Cardiac septum (tissue), 1 donor: ENCODE data around the gene PRDM5. TPM values are rescaled to one million over a fixed set of nuclear protein-coding genes. Genes with fewer than 3 reads are reported as not detected.
"Not testable (repeated sequence)": the region's sequence is repeated elsewhere in the genome, so short reads cannot be mapped to it uniquely, and the experiment has no call there.

Experiments used
- DNase-seq: peaks from one replicate; pipeline ENCODE4 v3.0.0-alpha.2; 2020; ENCODE audit warnings: low spot score
- intact Hi-C: fragments of 100-400 bp; cut with DNase I; formaldehyde crosslinking; loops from one replicate; pipeline ENCODE4 v1.14.0; 2022
- total RNA-seq: library from RNA; stranded (reverse); fragmentation: NEBNext Ultra II Directional; extraction: Animal tissue kit (Norgen Biotek cat#: 25700); gene quantifications from one replicate; pipeline ENCODE4 v1.2.1, GENCODE V29; 2021
- donor health status: DM: no; HTN: no; CAD: no.

The PRDM5 gene
- total RNA-seq, 1 donor from 2014 or later: 24.3 TPM

DNA sequence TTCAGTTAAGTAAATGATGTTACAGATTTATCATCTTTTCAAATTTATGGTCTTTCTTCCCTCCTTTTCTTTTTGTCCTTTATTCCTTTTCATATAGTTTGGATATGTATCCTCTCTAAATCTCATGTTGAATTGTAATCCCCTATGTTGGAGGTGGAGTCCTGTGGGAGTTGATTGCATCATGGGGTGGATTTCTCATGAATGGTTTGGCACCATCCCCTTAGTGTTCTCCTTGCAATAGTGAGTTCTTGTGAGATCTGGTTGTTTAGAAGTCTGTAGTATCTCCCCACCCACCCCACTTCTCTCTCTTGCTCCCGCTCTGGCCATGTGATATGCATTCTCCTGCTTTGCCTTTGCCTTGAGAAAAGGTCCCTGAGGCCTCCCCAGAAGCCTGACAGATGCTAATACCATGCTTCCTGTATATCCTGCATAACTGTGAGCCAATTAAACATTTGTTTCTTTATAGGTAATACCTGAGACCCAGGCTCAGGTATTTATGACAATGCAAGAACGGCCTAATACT is 236.7 kb downstream of the PRDM5 start:
- intact Hi-C loops: no loop called here
- DNase-seq: no peak

GRCh38 chr4:120683897-120684540 is 238.5 kb downstream of the PRDM5 start:
- DNase-seq: no peak
- intact Hi-C loops: no loop called here

- intact Hi-C loops: no loop called here
Measured at GRCh38 chr4:120682981-120683380, 239.5 kb downstream of the PRDM5 start.

DNA sequence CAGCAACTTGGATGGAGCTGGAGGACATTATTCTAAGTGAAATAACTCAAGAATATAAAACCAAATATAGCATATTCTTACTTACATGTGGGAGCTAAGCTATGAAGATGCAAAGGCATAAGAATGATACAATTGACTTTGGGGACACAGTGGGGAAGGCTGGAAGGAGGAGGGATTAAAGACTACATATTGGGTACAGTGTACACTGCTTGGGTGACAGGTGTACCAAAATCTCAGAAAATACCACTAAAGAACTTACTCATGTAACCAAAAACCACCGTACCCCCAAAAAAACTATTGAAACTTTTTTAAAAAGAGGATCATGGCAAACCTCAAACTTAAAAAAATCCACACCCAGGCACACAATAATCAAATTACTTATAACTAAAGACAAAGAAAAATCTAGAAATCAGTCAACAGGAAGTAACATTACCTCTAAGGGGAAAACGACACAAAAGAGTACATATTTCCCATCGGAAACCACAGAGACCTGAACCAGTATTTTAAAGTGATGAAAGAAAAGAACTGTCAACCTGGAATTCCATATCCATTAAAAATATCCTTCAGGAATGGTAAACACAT is 241.8 kb downstream of the PRDM5 start:
- DNase-seq: no peak
- intact Hi-C loops: no loop called here

More at GRCh38 chr4:120682981-120683380, 239.5 kb downstream of the PRDM5 start:
- no peak for DNase-seq

DNA sequence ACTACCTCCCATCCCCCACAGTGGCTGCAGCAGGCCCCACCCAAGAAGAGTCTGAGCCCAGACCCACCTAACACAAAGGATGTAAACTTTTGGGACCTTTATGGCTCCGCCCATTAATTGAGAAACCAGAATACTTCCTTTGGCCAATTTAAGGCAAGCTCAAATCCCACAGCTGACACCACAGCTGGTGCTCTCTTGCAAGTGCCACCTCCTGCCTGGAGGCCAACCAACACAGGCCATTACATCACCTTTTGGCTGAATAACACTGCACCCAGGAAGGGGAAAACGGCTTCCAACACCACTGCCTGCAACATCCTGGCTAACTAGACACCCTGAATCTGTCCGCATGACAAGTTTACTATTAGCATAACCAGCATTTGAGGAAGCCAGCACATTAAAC is 248.8 kb downstream of the PRDM5 start:
- no peak for DNase-seq
- intact Hi-C loops: no loop called here

DNA sequence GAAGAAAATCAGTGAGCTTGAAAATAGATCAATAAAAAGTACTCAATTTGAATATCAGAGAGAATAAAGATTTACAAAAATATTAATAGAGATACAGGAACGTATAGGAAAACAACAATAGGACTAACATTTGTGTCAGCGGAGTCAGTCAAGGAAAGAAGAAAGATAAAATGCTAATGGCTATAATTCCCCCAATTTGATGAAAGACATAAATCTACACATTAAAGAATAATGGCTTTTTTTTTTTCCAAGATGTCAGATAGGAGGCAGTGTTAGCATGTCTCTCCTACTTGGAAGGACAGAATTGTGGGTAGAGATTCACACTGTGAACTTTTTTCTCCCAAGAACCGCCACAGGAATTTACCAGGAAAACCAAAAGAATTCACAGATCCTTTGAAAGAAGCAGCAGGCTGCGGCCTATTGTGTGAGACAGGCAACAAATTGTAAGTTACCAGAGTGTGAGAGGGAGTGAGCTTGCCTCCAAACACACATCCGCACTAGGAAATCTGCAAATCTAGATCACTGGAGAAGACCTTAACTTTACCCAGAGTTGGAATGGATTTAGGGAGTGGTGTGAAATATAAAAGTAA is 249.9 kb downstream of the PRDM5 start:
- DNase-seq: no peak
- intact Hi-C loops: no loop called here

GRCh38 chr4:120672076-120672475 is 250.4 kb downstream of the PRDM5 start:
- intact Hi-C loops: no loop called here
- no peak for DNase-seq

DNA sequence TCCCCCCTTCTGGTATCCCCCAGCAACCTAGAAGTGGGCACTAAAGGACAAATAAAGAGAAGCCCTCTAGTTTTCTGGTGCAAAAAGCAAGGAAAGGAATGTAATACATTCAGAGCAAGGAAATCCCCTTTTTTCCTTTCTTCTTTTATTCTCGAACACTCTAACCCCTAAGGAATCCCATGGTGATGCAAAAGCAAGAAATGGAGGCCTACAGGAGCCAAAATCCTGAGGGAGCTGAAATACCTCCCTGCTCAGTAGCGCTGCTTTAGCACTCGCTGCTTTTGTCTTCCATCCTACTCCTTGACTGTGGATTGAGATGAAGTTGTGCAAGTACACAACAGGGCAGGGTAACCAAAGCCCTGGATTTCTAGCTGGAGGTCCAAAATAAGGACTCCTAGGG is 251.0 kb downstream of the PRDM5 start:
- intact Hi-C loops: no loop called here
- DNase-seq: no peak

- no peak for DNase-seq
- intact Hi-C loops: no loop called here
Measured at GRCh38 chr4:120667102-120667501, 255.4 kb downstream of the PRDM5 start.

DNA sequence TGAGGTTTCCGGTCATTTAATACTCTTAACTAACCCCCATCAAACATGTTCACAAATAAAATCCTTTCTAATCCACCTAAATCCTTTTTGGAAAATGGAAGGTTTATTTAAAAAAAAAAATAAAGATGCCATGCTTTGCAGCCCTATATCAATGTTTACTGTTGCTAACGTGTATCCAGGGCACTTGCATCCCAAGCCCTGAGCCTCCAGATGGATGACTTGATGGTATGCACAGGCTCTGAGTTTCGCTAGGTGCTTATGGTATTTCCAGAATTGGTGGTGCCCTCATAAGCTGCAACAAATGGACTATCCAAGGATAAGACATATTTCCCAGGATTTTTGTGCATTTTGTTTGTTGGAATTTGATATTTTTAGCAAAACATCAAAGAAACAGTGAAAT is 257.7 kb downstream of the PRDM5 start:
- intact Hi-C loops: no loop called here

GRCh38 chr4:120659616-120660170 is 262.8 kb downstream of the PRDM5 start:
- DNase-seq: no peak
- intact Hi-C loops: no loop called here

More for the DNA sequence above, 257.7 kb downstream of the PRDM5 start:
- DNase-seq: no peak

GRCh38 chr4:120658772-120659171 is 263.8 kb downstream of the PRDM5 start:
- intact Hi-C loops: no loop called here

DNA sequence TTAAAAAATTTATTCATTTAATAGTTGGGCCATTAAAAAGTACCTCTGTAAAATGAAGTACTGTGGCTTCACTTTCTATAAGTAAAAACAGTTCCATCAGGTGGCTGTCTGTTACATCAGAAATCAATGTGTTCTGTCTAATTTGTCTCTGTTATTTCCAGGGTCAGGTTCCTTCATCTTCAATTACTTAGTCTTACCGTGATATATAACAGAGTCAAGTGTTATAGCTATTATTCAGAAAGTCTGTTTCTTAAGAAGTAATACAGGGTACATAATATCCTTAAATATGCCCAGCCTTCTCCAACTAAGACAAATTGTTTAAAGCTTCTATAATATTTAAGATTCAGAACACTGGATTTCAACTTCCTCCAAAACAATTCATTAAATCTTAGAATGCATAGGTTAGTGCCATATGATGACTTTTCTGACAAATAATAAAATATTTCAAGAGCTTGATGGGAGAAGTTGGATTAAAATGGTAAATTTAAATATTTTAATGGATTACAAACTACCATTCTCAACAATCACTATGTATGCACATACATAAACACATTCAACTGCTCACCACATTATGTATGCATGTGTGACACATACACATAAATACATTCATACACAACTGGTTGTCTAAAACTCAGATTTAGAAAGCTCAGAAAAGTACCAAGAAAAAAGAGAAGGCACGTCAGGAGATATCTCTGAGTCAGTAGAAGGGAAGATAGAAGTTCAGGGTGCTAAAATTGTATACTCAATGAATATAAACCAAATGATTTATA is 268.5 kb downstream of the PRDM5 start:
- DNase-seq: no peak
- intact Hi-C loops: no loop called here

More at GRCh38 chr4:120658772-120659171, 263.8 kb downstream of the PRDM5 start:
- DNase-seq: no peak

- intact Hi-C loops, DNase-seq: not testable (repeated sequence)
Measured at GRCh38 chr4:120648336-120648735, 274.2 kb downstream of the PRDM5 start.

Other genes starting within 250 kb of the PRDM5 start
- 5.1 TPM for gene NDNF, start 149.8 kb upstream of the PRDM5 start, total RNA-seq
- gene TNIP3, start 241.6 kb upstream of the PRDM5 start, total RNA-seq: not detected